Astrocyte (in vitro differentiated cells and primary cell): Measurements from ENCODE around the gene TENM4. TPM values are rescaled to one million over a fixed set of nuclear protein-coding genes. Genes with fewer than 3 reads are reported as not detected.

Experiments
- DNase-seq: peaks from one replicate; pipeline ENCODE4 v3.0.0-alpha.2; 2010; ENCODE audit warnings: low read depth
- FAIRE-seq: peaks from 2 replicates; lab custom pipeline; 2011; peaks lifted over from hg19 to GRCh38; lab: Jason Lieb, UNC
- H2AFZ ChIP-seq: 2 replicates; pipeline ENCODE4 v1.6.0; 2012; ENCODE audit warnings: low read depth, low read length, inconsistent platforms
- H3K27ac ChIP-seq: 2 replicates; pipeline ENCODE4 v1.5.1; 2011; ENCODE audit warnings: low read depth, low read length, inconsistent platforms
- H3K27me3 ChIP-seq: 2 replicates; pipeline ENCODE4 v1.6.0; 2011; ENCODE audit warnings: low read length, inconsistent platforms; ENCODE audit not compliant: insufficient read depth
- H3K36me3 ChIP-seq: 2 replicates; pipeline ENCODE4 v1.5.1; 2011; ENCODE audit warnings: low read length, inconsistent platforms; ENCODE audit not compliant: insufficient read depth
- H3K4me1 ChIP-seq: 2 replicates; pipeline ENCODE4 v1.5.1; 2011; ENCODE audit warnings: low read length, inconsistent platforms; ENCODE audit not compliant: insufficient read depth
- H3K4me2 ChIP-seq: 2 replicates; pipeline ENCODE4 v1.6.0; 2012; ENCODE audit warnings: low read length, inconsistent platforms
- H3K4me3 ChIP-seq: 2 replicates; pipeline ENCODE4 v1.5.1; 2011; ENCODE audit warnings: low read depth, mild to moderate bottlenecking, low read length, inconsistent platforms; ENCODE audit not compliant: insufficient read depth
- H3K79me2 ChIP-seq: 2 replicates; pipeline ENCODE4 v1.6.0; 2012; ENCODE audit warnings: mild to moderate bottlenecking, low read length, inconsistent platforms; ENCODE audit not compliant: insufficient read depth
- H3K9ac ChIP-seq: 2 replicates; pipeline ENCODE4 v1.6.0; 2012; ENCODE audit warnings: mild to moderate bottlenecking, low read length, inconsistent platforms
- H3K9me3 ChIP-seq: 2 replicates; pipeline ENCODE4 v1.5.1; 2012; ENCODE audit warnings: low read depth, mild to moderate bottlenecking, low read length, inconsistent platforms; ENCODE audit not compliant: insufficient read depth
- H4K20me1 ChIP-seq: 2 replicates; pipeline ENCODE4 v1.6.0; 2012; ENCODE audit warnings: low read length, inconsistent platforms; ENCODE audit not compliant: insufficient read depth
- H3K27ac Mint-ChIP-seq: one replicate; pipeline ENCODE4 v1.8.0; 2021; ENCODE audit warnings: mild to moderate bottlenecking, mixed read lengths; ENCODE audit not compliant: unreplicated experiment
- H3K27me3 Mint-ChIP-seq: one replicate; pipeline ENCODE4 v1.8.0; 2021; ENCODE audit warnings: low read depth, mixed read lengths; ENCODE audit not compliant: unreplicated experiment
- H3K36me3 Mint-ChIP-seq: one replicate; pipeline ENCODE4 v1.8.0; 2021; ENCODE audit warnings: low read depth, mixed read lengths; ENCODE audit not compliant: unreplicated experiment
- H3K4me1 Mint-ChIP-seq: one replicate; pipeline ENCODE4 v1.8.0; 2021; ENCODE audit warnings: low read depth, mixed read lengths; ENCODE audit not compliant: unreplicated experiment
- H3K4me3 Mint-ChIP-seq: one replicate; pipeline ENCODE4 v1.8.0; 2021; ENCODE audit warnings: mild to moderate bottlenecking, moderate library complexity, mixed read lengths; ENCODE audit not compliant: unreplicated experiment
- H3K9me3 Mint-ChIP-seq: one replicate; pipeline ENCODE4 v1.8.0; 2021; ENCODE audit warnings: mild to moderate bottlenecking, mixed read lengths; ENCODE audit not compliant: unreplicated experiment
- EZH2 ChIP-seq: IDR thresholded peaks from 2 replicates; pipeline ENCODE4 v1.6.1; 2012; ENCODE audit warnings: mild to moderate bottlenecking, low read length, inconsistent platforms; ENCODE audit not compliant: insufficient read depth
- total RNA-seq: library from RNA; stranded (reverse); gene quantifications from 2 replicates; pipeline ENCODE4 v1.2.1, GENCODE V29; 2021
- TF ChIP-seq, protein P1 (sequence below): IDR thresholded peaks from 2 replicates; pipeline ENCODE4 v1.5.1; 2011; ENCODE audit warnings: low read depth, mild to moderate bottlenecking, inconsistent platforms, low read length, moderate library complexity; ENCODE audit not compliant: insufficient read depth

TENM4 gene
- total RNA-seq, 1 donor from 2014 or later = 7.5 TPM

DNA sequence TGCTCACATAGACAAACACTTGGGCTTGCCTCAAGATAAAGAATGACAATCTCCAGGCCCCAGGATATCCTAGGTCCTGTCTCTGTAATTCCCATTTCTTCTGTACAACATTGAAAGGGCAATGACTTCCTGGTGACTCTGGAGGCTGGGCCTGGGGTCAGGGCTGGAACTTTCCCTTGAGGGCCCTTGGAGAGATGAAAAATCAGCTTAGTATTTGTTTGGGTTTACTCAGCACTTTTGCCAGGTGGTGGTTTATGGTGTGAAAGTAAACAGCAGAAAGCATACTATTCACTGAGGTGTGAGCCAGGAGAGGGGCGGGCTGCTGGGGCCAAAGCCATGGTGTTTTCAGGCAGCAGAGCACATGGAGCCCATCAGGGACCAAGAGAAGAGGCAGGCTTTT, 651.5 kb downstream of the TENM4 start:
- DNase-seq = no peak
- H3K27me3 ChIP-seq = no peaks in the 10 kb centered on the region
- no peak for TF ChIP-seq EZH2
- TF ChIP-seq, protein P1, sequence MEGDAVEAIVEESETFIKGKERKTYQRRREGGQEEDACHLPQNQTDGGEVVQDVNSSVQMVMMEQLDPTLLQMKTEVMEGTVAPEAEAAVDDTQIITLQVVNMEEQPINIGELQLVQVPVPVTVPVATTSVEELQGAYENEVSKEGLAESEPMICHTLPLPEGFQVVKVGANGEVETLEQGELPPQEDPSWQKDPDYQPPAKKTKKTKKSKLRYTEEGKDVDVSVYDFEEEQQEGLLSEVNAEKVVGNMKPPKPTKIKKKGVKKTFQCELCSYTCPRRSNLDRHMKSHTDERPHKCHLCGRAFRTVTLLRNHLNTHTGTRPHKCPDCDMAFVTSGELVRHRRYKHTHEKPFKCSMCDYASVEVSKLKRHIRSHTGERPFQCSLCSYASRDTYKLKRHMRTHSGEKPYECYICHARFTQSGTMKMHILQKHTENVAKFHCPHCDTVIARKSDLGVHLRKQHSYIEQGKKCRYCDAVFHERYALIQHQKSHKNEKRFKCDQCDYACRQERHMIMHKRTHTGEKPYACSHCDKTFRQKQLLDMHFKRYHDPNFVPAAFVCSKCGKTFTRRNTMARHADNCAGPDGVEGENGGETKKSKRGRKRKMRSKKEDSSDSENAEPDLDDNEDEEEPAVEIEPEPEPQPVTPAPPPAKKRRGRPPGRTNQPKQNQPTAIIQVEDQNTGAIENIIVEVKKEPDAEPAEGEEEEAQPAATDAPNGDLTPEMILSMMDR = no peak
- H3K4me1 ChIP-seq = peaks cover 9% of the 10 kb centered on the region
- peaks cover 9% of the 10 kb centered on the region for H3K4me1 Mint-ChIP-seq
- no peak overlapping the region for H3K9ac ChIP-seq
- H3K9me3 ChIP-seq = no peaks in the 10 kb centered on the region
- no peaks in the 10 kb centered on the region for H3K36me3 ChIP-seq
- H3K79me2 ChIP-seq = no peaks in the 10 kb centered on the region
- no peak overlapping the region for H3K4me3 ChIP-seq
- H3K4me2 ChIP-seq = no peak overlapping the region
- FAIRE-seq = no peak
- H3K27ac Mint-ChIP-seq = no peak overlapping the region
- peaks cover 10% of the 10 kb centered on the region for H3K9me3 Mint-ChIP-seq
- H3K27me3 Mint-ChIP-seq = peaks cover 11% of the 10 kb centered on the region
- peaks cover 10% of the 10 kb centered on the region for H3K36me3 Mint-ChIP-seq
- H3K27ac ChIP-seq = no peak overlapping the region
- H2AFZ ChIP-seq = no peak overlapping the region
- no peak overlapping the region for H3K4me3 Mint-ChIP-seq
- H4K20me1 ChIP-seq = no peaks in the 10 kb centered on the region

DNA sequence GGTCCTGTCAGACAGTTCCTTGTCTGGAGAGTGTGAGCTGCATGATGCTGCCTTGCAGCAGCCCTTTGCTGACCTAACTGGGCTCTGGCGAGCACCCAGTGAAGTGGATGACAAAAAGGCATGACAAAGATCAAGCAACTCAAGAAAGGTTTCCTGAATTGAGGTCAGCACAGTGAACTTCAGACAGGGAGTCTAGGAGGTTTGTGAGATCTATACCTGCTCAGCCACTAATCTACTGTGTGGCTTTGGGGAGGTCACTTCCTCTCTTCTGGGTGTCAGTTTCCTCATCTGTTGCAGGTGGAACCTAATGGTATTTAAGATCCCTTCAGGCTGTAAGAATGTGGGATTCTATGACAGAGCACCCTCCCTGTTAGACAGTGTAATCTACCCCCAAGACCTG, 652.3 kb downstream of the TENM4 start:
- no peak for FAIRE-seq
- no peaks in the 10 kb centered on the region for H4K20me1 ChIP-seq

DNA sequence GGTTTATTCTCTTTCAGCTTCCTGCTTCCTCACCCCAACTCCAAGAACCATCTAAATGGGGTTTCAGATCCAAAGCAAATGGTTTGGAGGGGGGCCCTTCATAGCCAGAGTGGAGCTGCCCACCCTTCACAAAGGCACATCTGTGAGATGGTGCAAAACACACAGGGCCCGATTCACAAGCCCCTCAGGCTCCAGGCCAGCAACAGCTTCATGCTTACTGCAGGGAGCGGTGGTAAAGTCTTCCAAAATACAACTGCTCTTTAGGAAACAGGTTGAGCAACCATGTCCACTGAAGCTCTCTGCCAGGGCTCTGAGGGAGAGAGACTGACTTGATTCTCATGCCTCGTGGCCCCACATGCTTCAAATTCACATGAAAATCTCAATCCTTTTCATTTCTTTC, 653.1 kb downstream of the TENM4 start:
- Histone ChIP-seq H3K9ac (no peak overlapping the region), H3K4me2 (no peak overlapping the region), H3K4me3 (no peak overlapping the region), H3K27me3 (no peaks in the 10 kb centered on the region), H3K36me3 (no peaks in the 10 kb centered on the region), H4K20me1 (no peaks in the 10 kb centered on the region), H2AFZ (no peak overlapping the region), H3K27ac (no peak overlapping the region), H3K79me2 (no peaks in the 10 kb centered on the region), H3K4me1 (peaks cover 25% of the 10 kb centered on the region), H3K9me3 (no peaks in the 10 kb centered on the region)
- H3K9me3 Mint-ChIP-seq = peaks cover 2% of the 10 kb centered on the region
- FAIRE-seq (no peak), DNase-seq (no peak)
- H3K27me3 Mint-ChIP-seq = peaks cover 7% of the 10 kb centered on the region
- no peak overlapping the region for H3K27ac Mint-ChIP-seq
- TF ChIP-seq, protein P1 = no peak
- no peak for TF ChIP-seq EZH2
- no peak overlapping the region for H3K4me3 Mint-ChIP-seq
- peaks cover 3% of the 10 kb centered on the region for H3K36me3 Mint-ChIP-seq
- peaks cover 21% of the 10 kb centered on the region for H3K4me1 Mint-ChIP-seq

More for the DNA sequence above, 652.3 kb downstream of the TENM4 start:
- Histone ChIP-seq H3K9ac (no peak overlapping the region), H3K4me3 (no peak overlapping the region), H3K79me2 (no peaks in the 10 kb centered on the region), H3K4me2 (no peak overlapping the region), H3K27me3 (no peaks in the 10 kb centered on the region), H2AFZ (no peak overlapping the region), H3K9me3 (no peaks in the 10 kb centered on the region), H3K4me1 (peaks cover 17% of the 10 kb centered on the region), H3K36me3 (no peaks in the 10 kb centered on the region), H3K27ac (no peak overlapping the region)
- Mint-ChIP-seq H3K27me3 (peaks cover 7% of the 10 kb centered on the region), H3K36me3 (peaks cover 3% of the 10 kb centered on the region), H3K4me3 (no peak overlapping the region), H3K4me1 (peaks cover 16% of the 10 kb centered on the region), H3K9me3 (peaks cover 4% of the 10 kb centered on the region), H3K27ac (no peak overlapping the region)
- TF ChIP-seq EZH2 = no peak
- TF ChIP-seq, protein P1 = no peak
- DNase-seq = no peak
